Natural killer cell (primary cell): ENCODE measurements around the gene MAP3K20. TPM values are rescaled to one million over a fixed set of nuclear protein-coding genes. Genes with fewer than 3 reads are reported as not detected.
"Not testable (repeated sequence)": the region's sequence is repeated elsewhere in the genome, so short reads cannot be mapped to it uniquely, and the experiment has no call there.

Experiments
- ATAC-seq, 3 donors: fragments of 150-1000 bp in 2 of 3; fragments of 200-7000 bp in 1 of 3; cut with Tn5 transposase; 1 replicate in 1 of 3; 2 replicates in 2 of 3; pipeline ENCODE4 v1.10.0; 2021; ENCODE audit warnings: mild to moderate bottlenecking in 2 of 3, moderate library complexity in 2 of 3
- DNase-seq, 2 donors: peaks; one replicate each; pipeline versions ENCODE4 v3.0.0 to v3.0.0-alpha.2; 2013 to 2021; ENCODE audit warnings: mixed read lengths in 1 of 2
- H3K27ac ChIP-seq: one replicate; pipeline ENCODE4 v1.5.1; 2013; ENCODE audit warnings: mild to moderate bottlenecking, low read length
- H3K27me3 ChIP-seq: one replicate; pipeline ENCODE4 v1.6.1; 2013; ENCODE audit warnings: low read length; ENCODE audit not compliant: control insufficient read depth, insufficient read depth
- H3K36me3 ChIP-seq: one replicate; pipeline ENCODE4 v1.6.1; 2013; ENCODE audit warnings: low read length; ENCODE audit not compliant: control insufficient read depth, insufficient read depth
- H3K4me1 ChIP-seq: one replicate; pipeline ENCODE4 v1.6.1; 2013; ENCODE audit warnings: low read length; ENCODE audit not compliant: control insufficient read depth, insufficient read depth
- H3K4me3 ChIP-seq: one replicate; pipeline ENCODE4 v1.5.1; 2013; ENCODE audit warnings: low read length
- H3K9me3 ChIP-seq: one replicate; pipeline ENCODE4 v1.6.1; 2013; ENCODE audit warnings: low read length; ENCODE audit not compliant: control insufficient read depth, insufficient read depth
- H3K27ac Mint-ChIP-seq, 2 donors: one replicate each; pipeline ENCODE4 v1.8.0; 2022; ENCODE audit warnings: mild to moderate bottlenecking in 2 of 2, mixed read lengths in 2 of 2, moderate library complexity in 1 of 2
- H3K27me3 Mint-ChIP-seq, 2 donors: one replicate each; pipeline ENCODE4 v1.8.0; 2022; ENCODE audit warnings: low read depth in 2 of 2, mixed read lengths in 2 of 2
- H3K36me3 Mint-ChIP-seq: one replicate; pipeline ENCODE4 v1.8.0; 2022; ENCODE audit warnings: mixed read lengths
- H3K4me1 Mint-ChIP-seq, 2 donors: one replicate each; pipeline ENCODE4 v1.8.0; 2022; ENCODE audit warnings: mixed read lengths in 2 of 2
- H3K4me3 Mint-ChIP-seq: one replicate; pipeline ENCODE4 v1.8.0; 2022; ENCODE audit warnings: mild to moderate bottlenecking, moderate library complexity, mixed read lengths
- H3K9me3 Mint-ChIP-seq, 2 donors: one replicate each; pipeline ENCODE4 v1.8.0; 2022; ENCODE audit warnings: mixed read lengths in 2 of 2
- WGBS: methylation state at CpG from one replicate; pipeline ENCODE4 v1.1.7; 2013; ENCODE audit warnings: missing lambda C conversion rate; ENCODE audit not compliant: insufficient coverage; 5-methylcytosine and 5-hydroxymethylcytosine counted together
- intact Hi-C: fragments of 100-400 bp; cut with micrococcal nuclease; formaldehyde crosslinking; loops from one replicate; pipeline ENCODE4 v1.14.2; 2022
- total RNA-seq, 4 donors: library from RNA; stranded (reverse); fragments of 120-200 nt in 1 of 4; gene quantifications; one replicate each; pipeline versions ENCODE4 v1.2.3 to v1.2.4, GENCODE V29; 2013 to 2022
- TF ChIP-seq, protein P1 (sequence below): fragments of 200-600 bp; IDR thresholded peaks from one replicate; pipeline ENCODE4 v1.8.0; 2022; ENCODE audit warnings: antibody characterized with exemption

Gene MAP3K20
- total RNA-seq, 3 donors from 2014 or later (not counting 1 experiment from before 2014, with no cell fraction given), result 1.6 to 3.0 (median 2.5) TPM

DNA sequence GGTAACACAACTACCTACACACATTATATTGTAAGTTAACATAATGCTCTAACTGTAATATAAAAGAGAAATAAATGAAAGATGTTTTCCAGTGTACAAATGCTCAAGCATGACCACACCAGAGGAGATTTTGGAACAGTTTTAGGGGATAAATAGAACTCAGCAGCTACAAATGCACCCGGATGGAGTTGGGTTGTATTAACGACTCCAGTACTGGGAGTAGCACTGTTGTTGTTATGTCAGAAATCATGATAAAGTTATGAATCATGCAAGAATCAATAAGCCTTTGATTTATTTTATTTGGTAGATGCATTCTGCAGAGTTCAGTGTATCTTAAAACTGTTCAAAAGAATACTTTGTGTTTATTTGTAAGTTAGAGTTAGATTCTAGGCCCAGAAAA, 126.9 kb downstream of the MAP3K20 start:
- Mint-ChIP-seq H3K9me3 (no peaks in the 10 kb centered on the region), H3K27me3 (no peaks in the 10 kb centered on the region), H3K4me1 (no peaks in the 10 kb centered on the region), H3K27ac (no peak overlapping the region), H3K4me3 (no peak overlapping the region), H3K36me3 (no peaks in the 10 kb centered on the region)
- no peak overlapping the region for H3K27ac ChIP-seq
- TF ChIP-seq, protein P1, sequence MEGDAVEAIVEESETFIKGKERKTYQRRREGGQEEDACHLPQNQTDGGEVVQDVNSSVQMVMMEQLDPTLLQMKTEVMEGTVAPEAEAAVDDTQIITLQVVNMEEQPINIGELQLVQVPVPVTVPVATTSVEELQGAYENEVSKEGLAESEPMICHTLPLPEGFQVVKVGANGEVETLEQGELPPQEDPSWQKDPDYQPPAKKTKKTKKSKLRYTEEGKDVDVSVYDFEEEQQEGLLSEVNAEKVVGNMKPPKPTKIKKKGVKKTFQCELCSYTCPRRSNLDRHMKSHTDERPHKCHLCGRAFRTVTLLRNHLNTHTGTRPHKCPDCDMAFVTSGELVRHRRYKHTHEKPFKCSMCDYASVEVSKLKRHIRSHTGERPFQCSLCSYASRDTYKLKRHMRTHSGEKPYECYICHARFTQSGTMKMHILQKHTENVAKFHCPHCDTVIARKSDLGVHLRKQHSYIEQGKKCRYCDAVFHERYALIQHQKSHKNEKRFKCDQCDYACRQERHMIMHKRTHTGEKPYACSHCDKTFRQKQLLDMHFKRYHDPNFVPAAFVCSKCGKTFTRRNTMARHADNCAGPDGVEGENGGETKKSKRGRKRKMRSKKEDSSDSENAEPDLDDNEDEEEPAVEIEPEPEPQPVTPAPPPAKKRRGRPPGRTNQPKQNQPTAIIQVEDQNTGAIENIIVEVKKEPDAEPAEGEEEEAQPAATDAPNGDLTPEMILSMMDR, result no peak
- no peaks in the 10 kb centered on the region for H3K9me3 ChIP-seq
- no peaks in the 10 kb centered on the region for H3K27me3 ChIP-seq
- ATAC-seq (no peak), DNase-seq (no peak)
- H3K4me1 ChIP-seq, result no peaks in the 10 kb centered on the region
- WGBS, result 98% methylated on average over 2 of the region's 2 CpGs
- no peak overlapping the region for H3K4me3 ChIP-seq
- H3K36me3 ChIP-seq, result no peaks in the 10 kb centered on the region
- intact Hi-C loops, result no loop called here

DNA sequence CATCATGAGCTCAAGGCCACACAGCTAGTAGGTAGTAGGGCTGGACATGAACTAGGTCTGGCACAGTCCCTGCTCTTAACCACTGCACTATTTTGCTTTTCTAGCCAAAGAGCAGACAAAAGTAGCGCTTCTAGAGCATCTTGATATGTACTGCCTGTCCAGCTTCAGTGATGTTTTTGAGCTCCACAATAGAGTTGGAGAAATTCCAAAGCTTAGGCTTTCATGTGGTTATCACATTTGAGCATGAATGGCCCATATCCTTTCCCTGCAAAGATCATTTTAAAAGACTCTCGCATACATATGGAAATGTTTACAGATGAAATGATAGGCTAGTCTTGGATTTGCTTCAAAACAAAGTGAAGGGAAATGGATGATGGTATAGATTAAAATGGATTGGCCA, 128.7 kb downstream of the MAP3K20 start:
- H3K4me3 ChIP-seq, result no peak overlapping the region
- TF ChIP-seq, protein P1, result no peak
- Mint-ChIP-seq H3K9me3 (no peaks in the 10 kb centered on the region), H3K4me3 (no peak overlapping the region), H3K27ac (no peak overlapping the region), H3K27me3 (no peaks in the 10 kb centered on the region), H3K36me3 (no peaks in the 10 kb centered on the region), H3K4me1 (no peaks in the 10 kb centered on the region)
- ATAC-seq, result no peak
- H3K36me3 ChIP-seq, result no peaks in the 10 kb centered on the region
- H3K27ac ChIP-seq, result no peak overlapping the region
- H3K9me3 ChIP-seq, result no peaks in the 10 kb centered on the region
- no peak for DNase-seq
- intact Hi-C loops, result no loop called here
- no peaks in the 10 kb centered on the region for H3K4me1 ChIP-seq
- WGBS, result 42% methylated on average over 2 of the region's 2 CpGs
- H3K27me3 ChIP-seq, result no peaks in the 10 kb centered on the region

DNA sequence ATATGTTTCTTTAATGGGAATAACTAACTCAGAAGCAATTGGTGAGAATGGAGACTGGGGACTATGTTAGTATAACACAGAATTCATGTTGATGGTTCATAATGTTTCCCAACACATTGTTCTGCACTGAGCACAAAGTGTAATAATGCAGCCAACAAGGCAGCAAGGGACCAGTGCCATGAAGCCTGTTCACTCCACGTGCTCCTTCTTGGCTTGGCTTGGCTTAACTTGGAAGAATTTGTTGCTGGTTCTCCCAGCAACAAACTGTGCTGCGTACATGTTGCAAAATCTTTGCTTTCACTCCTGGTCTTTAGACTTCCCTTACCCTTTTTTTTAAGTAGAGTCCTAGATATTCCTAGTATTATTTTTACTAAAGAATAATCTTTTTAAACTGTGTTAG, 129.7 kb downstream of the MAP3K20 start:
- Mint-ChIP-seq H3K27ac (no peak overlapping the region), H3K4me1 (no peaks in the 10 kb centered on the region), H3K36me3 (no peaks in the 10 kb centered on the region), H3K9me3 (no peaks in the 10 kb centered on the region), H3K27me3 (no peaks in the 10 kb centered on the region), H3K4me3 (no peak overlapping the region)
- H3K27ac ChIP-seq, result no peak overlapping the region
- TF ChIP-seq, protein P1, result no peak
- H3K27me3 ChIP-seq, result no peaks in the 10 kb centered on the region
- H3K9me3 ChIP-seq, result no peaks in the 10 kb centered on the region
- ATAC-seq (no peak), DNase-seq (no peak)
- no peak overlapping the region for H3K4me3 ChIP-seq
- H3K36me3 ChIP-seq, result no peaks in the 10 kb centered on the region
- H3K4me1 ChIP-seq, result no peaks in the 10 kb centered on the region
- WGBS, result 88% methylated on average over 1 of the region's 2 CpGs
- intact Hi-C loops, result no loop called here

DNA sequence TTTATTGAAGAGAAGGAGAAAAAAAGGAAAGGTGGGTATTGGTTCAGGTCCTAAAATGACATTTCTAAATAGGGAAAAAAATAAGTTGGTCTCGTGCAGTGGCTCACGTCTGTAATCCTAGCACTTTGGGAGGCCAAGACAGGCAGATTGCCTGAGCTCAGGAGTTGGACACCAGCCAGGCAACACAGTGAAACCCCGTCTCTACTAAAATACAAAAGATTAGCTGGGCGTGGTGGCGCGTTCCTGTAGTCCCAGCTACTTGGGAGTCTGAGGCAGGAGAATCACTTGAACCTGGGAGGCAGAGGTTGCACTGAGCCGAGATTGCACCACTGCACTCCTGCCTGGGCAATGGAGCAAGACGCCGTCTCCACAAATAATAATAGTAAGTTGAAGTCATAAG, 131.5 kb downstream of the MAP3K20 start:
- H3K36me3 ChIP-seq, H3K9me3 ChIP-seq, H3K4me3 ChIP-seq, H3K36me3 Mint-ChIP-seq, H3K27me3 Mint-ChIP-seq, H3K9me3 Mint-ChIP-seq, intact Hi-C loops, H3K4me3 Mint-ChIP-seq, H3K27me3 ChIP-seq, H3K4me1 ChIP-seq, H3K27ac Mint-ChIP-seq, H3K4me1 Mint-ChIP-seq, DNase-seq, ATAC-seq, H3K27ac ChIP-seq: not testable (repeated sequence)
- WGBS, result 90% methylated on average over 9 of the region's 9 CpGs
